B cell (primary cell): Measurements from ENCODE around the gene WDFY4.

Source experiments
- EZH2 ChIP-seq: IDR thresholded peaks from 2 replicates; pipeline ENCODE4 v1.6.1; 2012; ENCODE audit warnings: borderline replicate concordance, low read depth, mild to moderate bottlenecking, moderate library complexity, low read length; ENCODE audit not compliant: insufficient read depth, poor library complexity, severe bottlenecking
- TF ChIP-seq, protein P1 (sequence below): fragments of 200-600 bp; IDR thresholded peaks from one replicate; pipeline ENCODE4 v1.8.0; 2022; ENCODE audit warnings: antibody characterized with exemption, mild to moderate bottlenecking

- TF ChIP-seq, protein P1, sequence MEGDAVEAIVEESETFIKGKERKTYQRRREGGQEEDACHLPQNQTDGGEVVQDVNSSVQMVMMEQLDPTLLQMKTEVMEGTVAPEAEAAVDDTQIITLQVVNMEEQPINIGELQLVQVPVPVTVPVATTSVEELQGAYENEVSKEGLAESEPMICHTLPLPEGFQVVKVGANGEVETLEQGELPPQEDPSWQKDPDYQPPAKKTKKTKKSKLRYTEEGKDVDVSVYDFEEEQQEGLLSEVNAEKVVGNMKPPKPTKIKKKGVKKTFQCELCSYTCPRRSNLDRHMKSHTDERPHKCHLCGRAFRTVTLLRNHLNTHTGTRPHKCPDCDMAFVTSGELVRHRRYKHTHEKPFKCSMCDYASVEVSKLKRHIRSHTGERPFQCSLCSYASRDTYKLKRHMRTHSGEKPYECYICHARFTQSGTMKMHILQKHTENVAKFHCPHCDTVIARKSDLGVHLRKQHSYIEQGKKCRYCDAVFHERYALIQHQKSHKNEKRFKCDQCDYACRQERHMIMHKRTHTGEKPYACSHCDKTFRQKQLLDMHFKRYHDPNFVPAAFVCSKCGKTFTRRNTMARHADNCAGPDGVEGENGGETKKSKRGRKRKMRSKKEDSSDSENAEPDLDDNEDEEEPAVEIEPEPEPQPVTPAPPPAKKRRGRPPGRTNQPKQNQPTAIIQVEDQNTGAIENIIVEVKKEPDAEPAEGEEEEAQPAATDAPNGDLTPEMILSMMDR: no peak
- no peak for TF ChIP-seq EZH2
Observed at GRCh38 chr10:48777110-48777509, 92.4 kb downstream of the WDFY4 start.
